ENCODE data around the gene MEGF11.

DNA sequence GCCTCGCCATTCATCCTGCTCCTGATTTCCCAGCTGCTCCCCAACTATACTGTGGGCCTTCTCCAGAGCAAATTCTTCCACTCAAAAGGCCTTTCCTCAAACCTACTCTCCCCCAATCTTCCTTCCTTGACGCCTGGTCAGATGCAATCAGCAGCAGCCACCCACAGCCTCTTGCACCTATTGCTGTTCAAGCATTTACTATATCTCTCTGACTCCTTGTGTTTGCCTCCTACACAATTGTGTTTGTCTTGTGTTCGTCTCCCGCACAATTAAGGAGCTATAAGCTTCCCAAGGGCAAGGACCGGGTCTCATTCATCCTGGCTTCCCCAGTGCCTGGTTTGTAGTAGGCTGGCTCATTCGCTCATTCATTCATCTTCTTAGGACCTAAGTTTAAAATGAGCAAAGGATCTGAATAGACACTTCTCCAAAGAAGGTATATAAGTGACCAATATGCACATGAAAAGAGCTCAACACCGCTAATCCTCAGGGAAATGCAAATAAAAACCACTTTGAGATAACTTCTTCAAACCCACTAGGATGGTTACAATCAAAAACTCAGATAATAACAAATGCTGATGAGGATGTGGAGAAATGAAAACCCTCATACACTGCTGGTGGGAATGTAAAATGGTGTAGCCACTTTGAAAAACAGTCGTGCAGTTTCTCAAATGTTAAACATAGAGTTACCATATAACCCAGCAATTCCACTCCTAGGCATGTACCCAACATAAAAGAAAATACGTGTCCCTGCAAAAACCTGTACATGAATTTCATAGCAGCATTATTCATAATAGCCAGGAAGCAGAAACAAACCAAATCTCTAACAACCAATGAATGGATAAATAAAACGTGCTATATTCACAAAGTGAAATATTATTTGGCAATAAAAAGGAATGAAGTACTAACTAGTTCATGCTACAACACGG, 31.0 kb downstream of the MEGF11 start:
- TF ChIP-seq CTCF (IDR thresholded peaks at IDR 0.05; ENCODE audit: insufficient read depth, low read length), result no peak
- no peak for TF ChIP-seq POLR2AphosphoS5 (IDR thresholded peaks at IDR 0.05; ENCODE audit: low read depth)
- TF ChIP-seq REST (IDR thresholded peaks at IDR 0.05; ENCODE audit: insufficient replicate concordance, low read depth), result no peak
